Esophagus squamous epithelium (tissue), 4 donors: ENCODE data around the gene ABHD6.

ENCODE experiments used
- POLR2A ChIP-seq, 4 donors: fragments of 450-650 bp; IDR thresholded peaks; one replicate each; pipeline ENCODE4 v1.6.1; 2017; ENCODE audit warnings: antibody characterized with exemption in 4 of 4, mild to moderate bottlenecking in 4 of 4, moderate library complexity in 3 of 4
- TF ChIP-seq, protein P1 (sequence below), 6 experiments: fragments of 450-650 bp in 4 of 6; fragments of 200-600 bp in 2 of 6; sonication (generic) in 2 of 6; IDR thresholded peaks; one replicate each; pipeline ENCODE4 v1.5.1; 2016 to 2019; ENCODE audit warnings: antibody characterized with exemption in 6 of 6, mild to moderate bottlenecking in 4 of 6, moderate library complexity in 4 of 6

DNA sequence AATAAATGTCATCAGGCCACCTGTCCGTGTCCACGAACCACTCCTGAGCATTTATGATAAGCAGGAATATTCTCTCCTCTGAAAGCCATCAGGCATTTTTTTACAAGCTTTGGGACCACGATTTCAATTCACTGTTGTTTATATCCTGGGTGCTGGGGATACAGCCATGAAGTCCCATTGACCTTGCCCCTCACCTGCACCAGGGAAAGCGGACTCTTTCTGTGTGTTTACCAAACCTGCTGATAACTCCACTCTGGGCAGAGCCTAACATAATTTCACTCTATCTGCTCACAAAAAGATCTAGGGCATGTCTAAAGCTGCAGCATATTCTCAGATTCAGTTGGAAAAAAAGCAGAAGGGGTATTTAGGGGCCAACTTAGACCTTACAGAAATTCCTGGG is 31.6 kb upstream of the ABHD6 start:
- TF ChIP-seq, protein P1, sequence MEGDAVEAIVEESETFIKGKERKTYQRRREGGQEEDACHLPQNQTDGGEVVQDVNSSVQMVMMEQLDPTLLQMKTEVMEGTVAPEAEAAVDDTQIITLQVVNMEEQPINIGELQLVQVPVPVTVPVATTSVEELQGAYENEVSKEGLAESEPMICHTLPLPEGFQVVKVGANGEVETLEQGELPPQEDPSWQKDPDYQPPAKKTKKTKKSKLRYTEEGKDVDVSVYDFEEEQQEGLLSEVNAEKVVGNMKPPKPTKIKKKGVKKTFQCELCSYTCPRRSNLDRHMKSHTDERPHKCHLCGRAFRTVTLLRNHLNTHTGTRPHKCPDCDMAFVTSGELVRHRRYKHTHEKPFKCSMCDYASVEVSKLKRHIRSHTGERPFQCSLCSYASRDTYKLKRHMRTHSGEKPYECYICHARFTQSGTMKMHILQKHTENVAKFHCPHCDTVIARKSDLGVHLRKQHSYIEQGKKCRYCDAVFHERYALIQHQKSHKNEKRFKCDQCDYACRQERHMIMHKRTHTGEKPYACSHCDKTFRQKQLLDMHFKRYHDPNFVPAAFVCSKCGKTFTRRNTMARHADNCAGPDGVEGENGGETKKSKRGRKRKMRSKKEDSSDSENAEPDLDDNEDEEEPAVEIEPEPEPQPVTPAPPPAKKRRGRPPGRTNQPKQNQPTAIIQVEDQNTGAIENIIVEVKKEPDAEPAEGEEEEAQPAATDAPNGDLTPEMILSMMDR (IDR thresholded peaks at IDR 0.05) = no peak
- TF ChIP-seq POLR2A (IDR thresholded peaks at IDR 0.05) = no peak
